ENCODE data around the gene SH3BP1. TPM values are rescaled to one million over a fixed set of nuclear protein-coding genes. Genes with fewer than 3 reads are reported as not detected.
"Not testable (repeated sequence)": the region's sequence is repeated elsewhere in the genome, so short reads cannot be mapped to it uniquely, and the experiment has no call there.

SH3BP1 gene
- polyA plus RNA-seq, 4 donors, result 20.8 to 46.0 (median 28.5) TPM

- H3K27ac ChIP-seq (ENCODE audit: low read depth in 1 of 3, low read length in 2 of 3), result peak overlapping the region in 1 of 3 donors; percentile 69
- not testable (repeated sequence) for FAIRE-seq; H3K4me3 ChIP-seq (ENCODE audit: low read depth in 1 of 3, low read length in 3 of 3); H3K9me3 ChIP-seq (ENCODE audit: control insufficient read depth in 2 of 2, insufficient read depth in 1 of 2, low read depth in 1 of 2, low read length in 1 of 2); H3K36me3 ChIP-seq (ENCODE audit: control insufficient read depth in 3 of 3, insufficient read depth in 2 of 3, low read depth in 1 of 3, low read length in 3 of 3); DNase-seq; H3K27me3 ChIP-seq (ENCODE audit: control insufficient read depth in 3 of 3, insufficient read depth in 3 of 3, low read length in 3 of 3)
- WGBS, 3 donors, result 80 to 92% (median 86%) methylated on average over 5 of the region's 5 CpGs
- H3K4me1 ChIP-seq (ENCODE audit: control insufficient read depth in 3 of 3, insufficient read depth in 2 of 3, low read depth in 1 of 3, low read length in 2 of 3), result peaks cover 0 to 10% (median 4%) of the 10 kb centered on the region in 3 donors
Observed at GRCh38 chr22:37602546-37603277, 36.8 kb upstream of the SH3BP1 start.

DNA sequence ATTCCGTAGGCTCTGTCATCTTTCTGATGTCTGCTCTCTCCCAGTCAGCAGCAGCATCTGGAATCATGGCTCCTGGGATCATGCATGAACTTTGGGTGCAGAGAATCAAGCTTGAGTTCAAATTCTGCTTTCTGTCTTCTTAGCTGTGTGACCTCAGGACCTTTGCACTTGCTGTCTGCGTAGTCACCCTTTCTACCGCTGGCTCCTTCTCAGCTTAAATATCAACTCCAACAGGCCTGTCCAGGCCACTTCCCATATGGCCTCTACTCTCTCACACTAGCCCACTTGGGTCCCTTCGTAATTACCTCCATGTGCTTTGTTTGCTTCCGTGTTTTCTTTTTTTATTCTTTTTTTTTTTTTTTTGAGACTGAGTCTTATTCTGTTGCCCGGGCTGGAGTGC lies 35.4 kb upstream of the SH3BP1 start:
- DNase-seq, result no peak
- no peak overlapping the region for H3K27ac ChIP-seq (ENCODE audit: low read depth in 1 of 3, low read length in 2 of 3)
- no peaks in the 10 kb centered on the region for H3K9me3 ChIP-seq (ENCODE audit: control insufficient read depth in 2 of 2, insufficient read depth in 1 of 2, low read depth in 1 of 2, low read length in 1 of 2)
- H3K36me3 ChIP-seq (ENCODE audit: control insufficient read depth in 3 of 3, insufficient read depth in 2 of 3, low read depth in 1 of 3, low read length in 3 of 3), result no peaks in the 10 kb centered on the region
- WGBS, 3 donors, result 92 to 95% (median 94%) methylated on average over 6 of the region's 6 CpGs
- no peak for FAIRE-seq
- H3K4me1 ChIP-seq (ENCODE audit: control insufficient read depth in 3 of 3, insufficient read depth in 2 of 3, low read depth in 1 of 3, low read length in 2 of 3), result peaks cover 0 to 9% (median 4%) of the 10 kb centered on the region in 3 donors
- H3K27me3 ChIP-seq (ENCODE audit: control insufficient read depth in 3 of 3, insufficient read depth in 3 of 3, low read length in 3 of 3), result no peaks in the 10 kb centered on the region
- H3K4me3 ChIP-seq (ENCODE audit: low read depth in 1 of 3, low read length in 3 of 3), result no peak overlapping the region

GRCh38 chr22:37604875-37605274 lies 34.6 kb upstream of the SH3BP1 start:
- FAIRE-seq (no peak), DNase-seq (peak in 1 of 2 donors; percentile 33)
- peaks cover 4 to 7% (median 5%) of the 10 kb centered on the region in 3 donors for H3K4me1 ChIP-seq (ENCODE audit: control insufficient read depth in 3 of 3, insufficient read depth in 2 of 3, low read depth in 1 of 3, low read length in 2 of 3)
- no peaks in the 10 kb centered on the region for H3K9me3 ChIP-seq (ENCODE audit: control insufficient read depth in 2 of 2, insufficient read depth in 1 of 2, low read depth in 1 of 2, low read length in 1 of 2)
- H3K27ac ChIP-seq (ENCODE audit: low read depth in 1 of 3, low read length in 2 of 3), result no peak overlapping the region
- H3K4me3 ChIP-seq (ENCODE audit: low read depth in 1 of 3, low read length in 3 of 3), result no peak overlapping the region
- 50 to 77% (median 57%) methylated on average over 5 of the region's 5 CpGs for WGBS, 3 donors
- H3K36me3 ChIP-seq (ENCODE audit: control insufficient read depth in 3 of 3, insufficient read depth in 2 of 3, low read depth in 1 of 3, low read length in 3 of 3), result no peaks in the 10 kb centered on the region
- no peaks in the 10 kb centered on the region for H3K27me3 ChIP-seq (ENCODE audit: control insufficient read depth in 3 of 3, insufficient read depth in 3 of 3, low read length in 3 of 3)

DNA sequence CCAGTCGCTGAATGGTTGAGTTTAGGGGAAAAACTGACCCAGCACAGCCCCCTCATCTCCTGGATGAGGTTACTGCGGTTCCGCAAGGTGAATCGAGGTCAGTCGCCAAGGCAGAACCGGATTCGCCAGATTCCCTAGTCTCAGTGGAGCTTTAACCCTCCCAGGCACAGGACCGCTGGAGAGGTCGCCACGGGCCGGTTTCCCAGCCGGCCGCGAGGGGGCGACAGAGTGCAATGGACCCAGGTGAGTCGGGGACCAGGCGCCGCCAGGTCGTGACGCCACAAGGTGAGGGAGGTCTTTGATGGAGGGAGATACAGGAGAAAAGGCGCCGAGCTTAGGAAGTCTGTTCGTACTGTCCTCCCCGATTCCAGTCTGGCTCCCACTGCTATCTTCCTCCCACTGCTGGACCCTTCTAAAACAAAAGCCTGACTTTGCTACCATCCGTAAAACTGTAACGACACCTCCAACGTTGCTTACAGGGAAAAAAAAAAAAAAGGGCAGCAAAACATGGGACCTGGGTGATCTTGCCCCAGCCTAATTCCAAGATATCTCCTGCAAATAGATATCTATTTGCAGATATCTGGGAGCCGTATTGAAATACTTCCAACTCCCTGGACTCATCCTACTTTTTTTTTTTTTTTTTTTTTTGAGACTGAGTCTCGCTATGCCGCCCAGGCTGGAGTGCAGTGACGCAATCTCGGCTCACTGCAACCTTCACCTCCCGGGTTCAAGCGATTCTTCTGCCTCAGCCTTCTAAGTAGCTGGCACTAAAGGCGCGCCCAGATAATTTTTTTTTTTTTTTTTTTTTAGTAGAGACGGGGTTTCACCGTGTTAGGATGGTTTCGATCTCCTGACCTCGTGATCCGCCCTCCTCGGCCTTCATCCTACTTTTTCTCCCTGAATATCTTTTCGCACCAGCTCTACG lies 32.2 kb upstream of the SH3BP1 start:
- Histone ChIP-seq H3K4me1 (ENCODE audit: control insufficient read depth in 3 of 3, insufficient read depth in 2 of 3, low read depth in 1 of 3, low read length in 2 of 3) (peaks cover 2 to 15% (median 7%) of the 10 kb centered on the region in 3 donors), H3K4me3 (ENCODE audit: low read depth in 1 of 3, low read length in 3 of 3) (peak overlapping the region in 2 of 3 donors; percentile 75 to 94), H3K27me3 (ENCODE audit: control insufficient read depth in 3 of 3, insufficient read depth in 3 of 3, low read length in 3 of 3) (no peaks in the 10 kb centered on the region), H3K9me3 (ENCODE audit: control insufficient read depth in 2 of 2, insufficient read depth in 1 of 2, low read depth in 1 of 2, low read length in 1 of 2) (no peaks in the 10 kb centered on the region), H3K27ac (ENCODE audit: low read depth in 1 of 3, low read length in 2 of 3) (peak overlapping the region; percentile 93 to 99 (median 98)), H3K36me3 (ENCODE audit: control insufficient read depth in 3 of 3, insufficient read depth in 2 of 3, low read depth in 1 of 3, low read length in 3 of 3) (peaks cover 0 to 11% (median 0%) of the 10 kb centered on the region in 3 donors)
- 1 to 2% (median 2%) methylated on average over 44 of the region's 44 CpGs for WGBS, 3 donors
- DNase-seq (peak; percentile 94 to 97), FAIRE-seq (no peak)

DNA sequence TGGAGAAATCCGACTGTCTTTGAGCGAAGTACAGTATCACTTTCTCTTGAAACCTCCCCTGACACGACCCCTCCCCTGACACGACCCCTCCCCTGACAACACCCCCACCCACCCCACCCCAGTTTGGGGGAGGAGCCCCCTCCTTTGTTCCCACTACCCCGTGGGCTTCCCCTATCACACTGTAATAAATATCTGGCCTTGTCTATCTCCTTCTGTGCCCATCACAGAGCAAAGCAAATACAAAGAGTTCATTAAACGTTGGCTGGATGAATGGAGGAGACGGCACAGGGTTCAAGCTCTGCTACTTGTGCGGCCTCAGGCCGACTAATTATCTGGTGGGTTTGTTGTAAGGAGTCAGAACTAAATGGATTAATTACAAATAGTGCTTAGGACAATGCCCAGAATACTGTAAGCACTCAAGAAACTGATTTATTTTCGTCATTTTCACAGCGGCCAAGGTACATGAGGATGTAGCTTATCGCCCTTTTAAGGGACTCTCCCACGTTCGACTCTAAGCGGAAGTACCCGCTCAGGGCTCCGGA lies 31.5 kb upstream of the SH3BP1 start:
- no peak for FAIRE-seq

GRCh38 chr22:37608477-37609239 lies 30.8 kb upstream of the SH3BP1 start, which contains the start of gene GGA1:
TSS of gene GGA1 (plus strand) at chr22:37608834. CDS start at chr22:37608861, 27 bp downstream.
- Histone ChIP-seq H3K36me3 (ENCODE audit: control insufficient read depth in 3 of 3, insufficient read depth in 2 of 3, low read depth in 1 of 3, low read length in 3 of 3) (peaks cover 0 to 21% (median 0%) of the 10 kb centered on the region in 3 donors), H3K4me3 (ENCODE audit: low read depth in 1 of 3, low read length in 3 of 3) (peak within 1 kb of the TSS; percentile 75 to 94 (median 81)), H3K27me3 (ENCODE audit: control insufficient read depth in 3 of 3, insufficient read depth in 3 of 3, low read length in 3 of 3) (no peaks in the 10 kb centered on the region), H3K27ac (ENCODE audit: low read depth in 1 of 3, low read length in 2 of 3) (peak within 1 kb of the TSS; percentile 93 to 99 (median 98)), H3K4me1 (ENCODE audit: control insufficient read depth in 3 of 3, insufficient read depth in 2 of 3, low read depth in 1 of 3, low read length in 2 of 3) (peaks cover 2 to 15% (median 10%) of the 10 kb centered on the region in 3 donors), H3K9me3 (ENCODE audit: control insufficient read depth in 2 of 2, insufficient read depth in 1 of 2, low read depth in 1 of 2, low read length in 1 of 2) (no peaks in the 10 kb centered on the region)
- FAIRE-seq, result no peak
- WGBS, 3 donors, result 0 to 1% (median 1%) methylated on average over 49 to 82 of the region's 82 CpGs
- peak; percentile 98 to 99 for DNase-seq

More for the DNA sequence above, 31.5 kb upstream of the SH3BP1 start:
- 2% methylated on average over 17 of the region's 17 CpGs for WGBS, 3 donors
- peak in 1 of 2 donors; percentile 57 for DNase-seq
- peaks cover 2 to 15% (median 10%) of the 10 kb centered on the region in 3 donors for H3K4me1 ChIP-seq (ENCODE audit: control insufficient read depth in 3 of 3, insufficient read depth in 2 of 3, low read depth in 1 of 3, low read length in 2 of 3)
- H3K36me3 ChIP-seq (ENCODE audit: control insufficient read depth in 3 of 3, insufficient read depth in 2 of 3, low read depth in 1 of 3, low read length in 3 of 3), result peaks cover 0 to 15% (median 0%) of the 10 kb centered on the region in 3 donors
- H3K27ac ChIP-seq (ENCODE audit: low read depth in 1 of 3, low read length in 2 of 3), result peak overlapping the region; percentile 93 to 99 (median 98)
- H3K27me3 ChIP-seq (ENCODE audit: control insufficient read depth in 3 of 3, insufficient read depth in 3 of 3, low read length in 3 of 3), result no peaks in the 10 kb centered on the region
- peak overlapping the region in 2 of 3 donors; percentile 75 to 94 for H3K4me3 ChIP-seq (ENCODE audit: low read depth in 1 of 3, low read length in 3 of 3)
- H3K9me3 ChIP-seq (ENCODE audit: control insufficient read depth in 2 of 2, insufficient read depth in 1 of 2, low read depth in 1 of 2, low read length in 1 of 2), result no peaks in the 10 kb centered on the region

- Histone ChIP-seq H3K4me1 (ENCODE audit: control insufficient read depth in 3 of 3, insufficient read depth in 2 of 3, low read depth in 1 of 3, low read length in 2 of 3) (peaks cover 2 to 15% (median 10%) of the 10 kb centered on the region in 3 donors), H3K36me3 (ENCODE audit: control insufficient read depth in 3 of 3, insufficient read depth in 2 of 3, low read depth in 1 of 3, low read length in 3 of 3) (peaks cover 0 to 29% (median 0%) of the 10 kb centered on the region in 3 donors), H3K4me3 (ENCODE audit: low read depth in 1 of 3, low read length in 3 of 3) (peak overlapping the region; percentile 75 to 94 (median 81)), H3K27me3 (ENCODE audit: control insufficient read depth in 3 of 3, insufficient read depth in 3 of 3, low read length in 3 of 3) (no peaks in the 10 kb centered on the region), H3K27ac (ENCODE audit: low read depth in 1 of 3, low read length in 2 of 3) (peak overlapping the region; percentile 90 to 99 (median 98)), H3K9me3 (ENCODE audit: control insufficient read depth in 2 of 2, insufficient read depth in 1 of 2, low read depth in 1 of 2, low read length in 1 of 2) (no peaks in the 10 kb centered on the region)
- DNase-seq, result no peak
- 7% methylated on average over 26 of the region's 26 CpGs for WGBS, 3 donors
- no peak for FAIRE-seq
Observed at GRCh38 chr22:37609240-37610152, 30.0 kb upstream of the SH3BP1 start.

All from small intestine (tissue), 7 donors.